ENCODE data around the gene HSPA1A. TPM values are rescaled to one million over a fixed set of nuclear protein-coding genes. Genes with fewer than 3 reads are reported as not detected.
"Not testable (repeated sequence)": the region's sequence is repeated elsewhere in the genome, so short reads cannot be mapped to it uniquely, and the experiment has no call there.

Gene HSPA1A
- total RNA-seq, 2 donors from 2014 or later, result 315 to 334 TPM

- not testable (repeated sequence) for H3K9me3 ChIP-seq; H3K36me3 ChIP-seq; DNase-seq (ENCODE audit: low spot score); H3K27me3 ChIP-seq
- Histone ChIP-seq H3K4me3 (peak overlapping the region; percentile 58 to 61), H3K4me1 (peaks cover 0 to 47% of the 10 kb centered on the region in 2 donors), H3K27ac (peak overlapping the region; percentile 99 to 100)
- peak in 1 of 2 donors; percentile 28 for TF ChIP-seq CTCF (IDR thresholded peaks at IDR 0.05)
These were observed 2.0 kb downstream of the HSPA1A start for GRCh38 chr6:31817133-31817928.

- not testable (repeated sequence) for H3K36me3 ChIP-seq; DNase-seq (ENCODE audit: low spot score); H3K9me3 ChIP-seq; H3K27me3 ChIP-seq
- Histone ChIP-seq H3K4me3 (peak overlapping the region; percentile 58 to 61), H3K27ac (peak overlapping the region; percentile 99 to 100), H3K4me1 (peaks cover 0 to 54% of the 10 kb centered on the region in 2 donors)
These were observed 2.7 kb downstream of the HSPA1A start for GRCh38 chr6:31817929-31818511.

GRCh38 chr6:31819871-31820299 lies 4.5 kb downstream of the HSPA1A start:
- no peak overlapping the region for H3K4me3 ChIP-seq
- peak overlapping the region; percentile 99 to 100 for H3K27ac ChIP-seq
- H3K9me3 ChIP-seq, result no peaks in the 10 kb centered on the region
- no peaks in the 10 kb centered on the region for H3K36me3 ChIP-seq
- H3K27me3 ChIP-seq, result no peaks in the 10 kb centered on the region
- peaks cover 0 to 48% of the 10 kb centered on the region in 2 donors for H3K4me1 ChIP-seq
- no peak for TF ChIP-seq CTCF (IDR thresholded peaks at IDR 0.05)
- no peak for DNase-seq (ENCODE audit: low spot score)

- not testable (repeated sequence) for H3K9me3 ChIP-seq; DNase-seq (ENCODE audit: low spot score); H3K27me3 ChIP-seq; H3K4me3 ChIP-seq; H3K36me3 ChIP-seq
- Histone ChIP-seq H3K27ac (peak overlapping the region; percentile 99 to 100), H3K4me1 (peaks cover 0 to 48% of the 10 kb centered on the region in 2 donors)
These were observed 5.1 kb downstream of the HSPA1A start for GRCh38 chr6:31820399-31820798.

- no peaks in the 10 kb centered on the region for H3K36me3 ChIP-seq
- peak overlapping the region; percentile 47 to 54 for H3K4me3 ChIP-seq
- H3K4me1 ChIP-seq, result peaks cover 0 to 56% of the 10 kb centered on the region in 2 donors
- peak overlapping the region; percentile 99 to 100 for H3K27ac ChIP-seq
- peak; percentile 76 for DNase-seq (ENCODE audit: low spot score)
- no peaks in the 10 kb centered on the region for H3K27me3 ChIP-seq
- TF ChIP-seq CTCF (IDR thresholded peaks at IDR 0.05), result no peak
- no peaks in the 10 kb centered on the region for H3K9me3 ChIP-seq
These were observed 6.1 kb downstream of the HSPA1A start for GRCh38 chr6:31821301-31822035.

GRCh38 chr6:31822036-31822821 lies 6.9 kb downstream of the HSPA1A start:
- no peak for TF ChIP-seq CTCF (IDR thresholded peaks at IDR 0.05)
- Histone ChIP-seq H3K27ac (peak overlapping the region; percentile 99 to 100), H3K9me3 (no peaks in the 10 kb centered on the region), H3K4me1 (peaks cover 0 to 60% of the 10 kb centered on the region in 2 donors), H3K4me3 (peak overlapping the region; percentile 47 to 54), H3K36me3 (no peaks in the 10 kb centered on the region), H3K27me3 (no peaks in the 10 kb centered on the region)
- DNase-seq (ENCODE audit: low spot score), result peak; percentile 95

GRCh38 chr6:31823592-31824196 lies 8.4 kb downstream of the HSPA1A start:
- not testable (repeated sequence) for H3K27me3 ChIP-seq

More at GRCh38 chr6:31823592-31824196, 8.4 kb downstream of the HSPA1A start:
- H3K4me3 ChIP-seq; DNase-seq (ENCODE audit: low spot score); H3K36me3 ChIP-seq; H3K9me3 ChIP-seq: not testable (repeated sequence)
- H3K4me1 ChIP-seq, result peaks cover 0 to 51% of the 10 kb centered on the region in 2 donors
- peak overlapping the region; percentile 99 to 100 for H3K27ac ChIP-seq

Data from right atrium auricular region (tissue), 2 donors.